Upper lobe of left lung (tissue), 6 donors: Measurements from ENCODE around the gene CACNA1F. TPM values are rescaled to one million over a fixed set of nuclear protein-coding genes. Genes with fewer than 3 reads are reported as not detected.

ENCODE experiments used
- ATAC-seq, 2 donors: fragments of 200-7000 bp; cut with Tn5 transposase; one replicate each; pipeline ENCODE4 v1.9.1; 2022; ENCODE audit warnings: mild to moderate bottlenecking in 2 of 2, moderate library complexity in 2 of 2; ENCODE audit not compliant: low FRiP score in 2 of 2
- DNase-seq, 2 donors: peaks; one replicate each; pipeline ENCODE4 v3.0.0-alpha.2; 2019 to 2020
- H3K27ac ChIP-seq, 4 donors: fragments of 200-600 bp; sonication (generic); one replicate each; pipeline ENCODE4 v1.5.1; 2016 to 2019
- H3K27me3 ChIP-seq, 4 donors: fragments of 200-600 bp; sonication (generic); one replicate each; pipeline ENCODE4 v1.5.1; 2017 to 2019
- H3K36me3 ChIP-seq, 4 donors: fragments of 200-600 bp; sonication (generic); one replicate each; pipeline ENCODE4 v1.5.1; 2016 to 2019
- H3K4me1 ChIP-seq, 4 donors: fragments of 200-600 bp; sonication (generic); one replicate each; pipeline ENCODE4 v1.5.1; 2018 to 2019
- H3K4me3 ChIP-seq, 4 donors: fragments of 200-600 bp; sonication (generic); one replicate each; pipeline ENCODE4 v1.5.1; 2017 to 2019; ENCODE audit warnings: mild to moderate bottlenecking in 2 of 4, moderate library complexity in 1 of 4
- H3K9me3 ChIP-seq, 4 donors: fragments of 200-600 bp; sonication (generic); one replicate each; pipeline ENCODE4 v1.5.1; 2018 to 2019
- EP300 ChIP-seq, 4 donors: sonication (generic); formaldehyde crosslinking; IDR thresholded peaks; one replicate each; pipeline ENCODE4 v1.5.1; 2017; ENCODE audit warnings: antibody characterized with exemption in 4 of 4, control low read depth in 2 of 4
- POLR2A ChIP-seq, 4 donors: fragments of 450-650 bp; IDR thresholded peaks; one replicate each; pipeline ENCODE4 v1.5.1; 2016 to 2017; ENCODE audit warnings: antibody characterized with exemption in 4 of 4, mild to moderate bottlenecking in 2 of 4
- POLR2AphosphoS5 ChIP-seq, 2 donors: sonication (generic); formaldehyde crosslinking; IDR thresholded peaks; one replicate each; pipeline ENCODE4 v1.5.1; 2017; ENCODE audit warnings: antibody characterized with exemption in 2 of 2
- WGBS, 2 donors: methylation state at CpG; one replicate each; pipeline ENCODE4 v1.1.5; 2017 to 2018; 5-methylcytosine and 5-hydroxymethylcytosine counted together
- total RNA-seq, 6 donors: library from RNA; depleted of rRNA in 4 of 6; stranded (reverse); fragments of >200 nt in 4 of 6; gene quantifications; one replicate each; pipeline versions ENCODE4 v1.1.0 to v1.2.1, GENCODE V29; 2016 to 2021
- TF ChIP-seq, protein P1 (sequence below), 6 experiments: fragments of 450-650 bp in 4 of 6; fragments of 200-600 bp in 2 of 6; sonication (generic) in 2 of 6; IDR thresholded peaks; one replicate each; pipeline ENCODE4 v1.5.1; 2016 to 2019; ENCODE audit warnings: antibody characterized with exemption in 6 of 6
- donor health status: DM: no; HTN: no; CAD: no; lungs with moderate emphysema.
- donor health status: DM: no; HTN: yes; CAD: no; lungs with severe emphysema.

Gene CACNA1F
- total RNA-seq, 6 donors from 2014 or later, result 0.46 to 6.3 (median 1.7) TPM

DNA sequence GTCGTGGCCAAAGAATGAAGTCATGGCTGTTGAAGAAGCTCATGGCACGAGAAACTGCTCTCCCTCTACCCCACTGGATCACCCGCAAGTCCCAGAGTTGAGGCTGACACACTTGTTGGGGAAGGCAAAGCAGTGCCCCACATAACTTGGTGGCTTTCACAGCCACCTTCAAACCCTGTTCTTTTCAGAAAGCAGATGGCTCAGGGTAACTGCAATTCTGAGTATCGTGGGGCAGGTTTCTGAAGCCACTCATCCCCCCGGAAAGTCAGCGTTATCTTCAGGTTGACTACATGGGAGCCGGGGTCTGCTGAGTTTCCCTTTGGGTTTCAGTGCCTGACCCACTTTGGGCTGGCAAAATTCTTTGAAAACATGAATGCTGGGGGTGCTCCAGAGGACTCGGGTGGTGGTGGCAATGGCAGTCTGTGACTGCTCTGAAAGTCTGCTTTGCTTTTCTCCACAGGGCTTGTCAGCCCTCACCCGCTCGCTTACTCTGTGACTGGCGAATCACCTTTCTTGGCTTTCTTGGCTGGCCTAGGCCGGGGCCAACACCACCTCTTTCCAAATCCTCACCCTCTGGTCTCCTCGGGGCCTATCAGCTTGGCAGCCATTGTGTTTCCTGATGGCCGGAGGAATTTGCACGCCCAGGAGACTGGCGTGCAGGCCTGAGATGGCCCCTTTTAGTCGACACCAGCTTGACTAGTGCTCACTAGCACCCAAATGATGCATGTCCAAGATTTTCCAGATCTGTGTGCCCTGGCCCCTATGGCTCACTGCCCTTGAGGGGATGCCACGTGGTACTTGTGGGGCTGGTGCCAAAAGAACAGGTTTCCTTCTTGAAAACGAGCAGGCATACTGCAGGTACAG lies 43.8 kb upstream of the CACNA1F start:
- Histone ChIP-seq H3K9me3 (no peaks in the 10 kb centered on the region), H3K27me3 (no peaks in the 10 kb centered on the region), H3K4me1 (peaks cover 3 to 12% (median 7%) of the 10 kb centered on the region in 4 donors), H3K36me3 (no peaks in the 10 kb centered on the region), H3K4me3 (no peak overlapping the region), H3K27ac (no peak overlapping the region)
- ATAC-seq, result no peak
- WGBS, 2 donors, result 67 to 77% methylated on average over 16 to 19 of the region's 19 CpGs
- TF ChIP-seq EP300 (IDR thresholded peaks at IDR 0.05) (no peak), POLR2A (IDR thresholded peaks at IDR 0.05) (no peak), POLR2AphosphoS5 (IDR thresholded peaks at IDR 0.05) (no peak)
- TF ChIP-seq, protein P1, sequence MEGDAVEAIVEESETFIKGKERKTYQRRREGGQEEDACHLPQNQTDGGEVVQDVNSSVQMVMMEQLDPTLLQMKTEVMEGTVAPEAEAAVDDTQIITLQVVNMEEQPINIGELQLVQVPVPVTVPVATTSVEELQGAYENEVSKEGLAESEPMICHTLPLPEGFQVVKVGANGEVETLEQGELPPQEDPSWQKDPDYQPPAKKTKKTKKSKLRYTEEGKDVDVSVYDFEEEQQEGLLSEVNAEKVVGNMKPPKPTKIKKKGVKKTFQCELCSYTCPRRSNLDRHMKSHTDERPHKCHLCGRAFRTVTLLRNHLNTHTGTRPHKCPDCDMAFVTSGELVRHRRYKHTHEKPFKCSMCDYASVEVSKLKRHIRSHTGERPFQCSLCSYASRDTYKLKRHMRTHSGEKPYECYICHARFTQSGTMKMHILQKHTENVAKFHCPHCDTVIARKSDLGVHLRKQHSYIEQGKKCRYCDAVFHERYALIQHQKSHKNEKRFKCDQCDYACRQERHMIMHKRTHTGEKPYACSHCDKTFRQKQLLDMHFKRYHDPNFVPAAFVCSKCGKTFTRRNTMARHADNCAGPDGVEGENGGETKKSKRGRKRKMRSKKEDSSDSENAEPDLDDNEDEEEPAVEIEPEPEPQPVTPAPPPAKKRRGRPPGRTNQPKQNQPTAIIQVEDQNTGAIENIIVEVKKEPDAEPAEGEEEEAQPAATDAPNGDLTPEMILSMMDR (IDR thresholded peaks at IDR 0.05), result no peak
- peak in 1 of 2 donors; percentile 21 for DNase-seq

DNA sequence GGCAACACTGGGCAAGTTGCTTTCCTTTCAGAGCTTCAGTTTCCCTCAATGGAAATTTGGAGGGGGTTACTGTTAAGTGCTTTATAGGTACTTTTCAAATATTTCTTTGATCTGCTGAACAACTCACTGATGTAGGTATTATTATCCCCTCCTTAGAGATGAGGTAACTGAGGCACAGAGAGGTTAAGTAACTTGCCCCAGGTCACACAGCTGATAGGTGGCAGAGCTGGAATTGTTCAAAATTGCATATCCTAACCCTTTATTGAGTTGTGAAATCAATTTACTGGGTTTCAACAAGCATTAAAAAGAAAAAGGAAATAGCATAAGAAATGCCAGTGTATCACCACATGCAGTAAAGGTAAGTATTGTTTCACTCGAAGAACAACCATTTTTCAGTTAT lies 43.1 kb upstream of the CACNA1F start:
- DNase-seq (no peak), ATAC-seq (no peak)
- Histone ChIP-seq H3K4me1 (peaks cover 7 to 19% (median 11%) of the 10 kb centered on the region in 4 donors), H3K27me3 (no peaks in the 10 kb centered on the region), H3K4me3 (no peak overlapping the region), H3K9me3 (no peaks in the 10 kb centered on the region), H3K36me3 (no peaks in the 10 kb centered on the region), H3K27ac (no peak overlapping the region)
- no peak for TF ChIP-seq POLR2A (IDR thresholded peaks at IDR 0.05)
- TF ChIP-seq, protein P1 (IDR thresholded peaks at IDR 0.05), result no peak
- TF ChIP-seq POLR2AphosphoS5 (IDR thresholded peaks at IDR 0.05), result no peak
- WGBS, 2 donors, result 61 to 74% methylated on average over 1 of the region's 1 CpG

DNA sequence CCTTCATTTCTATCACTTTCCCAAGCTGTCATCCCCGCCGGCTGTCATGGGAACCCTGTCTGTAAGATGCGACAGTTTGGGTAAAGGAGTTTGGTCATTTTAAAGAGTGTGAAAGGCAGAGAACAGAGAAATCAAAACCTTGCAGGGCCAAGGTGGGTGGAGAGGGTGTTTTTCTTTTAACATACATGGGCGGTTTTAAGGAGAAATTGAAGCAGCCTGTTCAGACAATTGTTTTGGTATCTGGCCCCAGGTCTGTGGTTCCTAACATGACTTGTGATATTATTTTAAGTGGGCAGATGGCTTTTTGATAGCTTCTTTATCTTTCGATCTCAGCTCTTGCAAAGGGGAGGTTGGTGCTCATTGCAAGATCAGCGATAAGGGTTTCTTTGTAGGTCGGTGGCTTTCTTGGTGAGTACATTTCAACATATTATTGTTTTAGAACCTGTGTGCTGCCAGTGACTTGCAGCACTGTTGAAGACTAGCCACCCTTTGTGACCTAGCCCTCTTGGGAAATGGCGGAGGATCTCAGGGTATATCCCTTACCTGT lies 40.1 kb upstream of the CACNA1F start:
- Histone ChIP-seq H3K27me3 (no peaks in the 10 kb centered on the region), H3K4me3 (no peak overlapping the region), H3K36me3 (no peaks in the 10 kb centered on the region), H3K27ac (no peak overlapping the region), H3K4me1 (peaks cover 7 to 30% (median 20%) of the 10 kb centered on the region in 4 donors), H3K9me3 (peaks cover 0 to 7% (median 0%) of the 10 kb centered on the region in 4 donors)
- no peak for TF ChIP-seq EP300 (IDR thresholded peaks at IDR 0.05)
- no peak for TF ChIP-seq POLR2AphosphoS5 (IDR thresholded peaks at IDR 0.05)
- TF ChIP-seq, protein P1 (IDR thresholded peaks at IDR 0.05), result no peak
- TF ChIP-seq POLR2A (IDR thresholded peaks at IDR 0.05), result no peak
- ATAC-seq, result no peak
- no peak for DNase-seq
- 69 to 81% methylated on average over 5 to 8 of the region's 8 CpGs for WGBS, 2 donors

DNA sequence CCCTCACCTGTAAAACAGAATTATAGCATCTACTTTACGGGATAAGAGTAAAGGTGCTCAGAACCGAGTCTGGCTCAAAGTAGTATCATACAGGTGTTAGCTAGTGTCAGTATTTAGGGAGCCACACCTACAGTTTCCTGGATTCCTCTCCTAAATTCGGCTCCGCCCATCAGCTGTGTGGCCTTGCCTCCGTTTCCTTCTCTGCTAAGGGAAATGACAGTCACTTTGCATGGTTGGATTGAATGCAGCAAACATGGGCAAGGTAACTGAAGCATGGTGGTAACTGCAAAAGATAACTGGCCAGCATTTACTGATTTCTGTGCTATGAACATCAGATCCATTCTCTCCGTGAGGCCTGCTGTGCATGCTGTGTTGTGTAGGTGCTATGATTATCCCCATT lies 39.3 kb upstream of the CACNA1F start:
- Histone ChIP-seq H3K4me3 (no peak overlapping the region), H3K27ac (no peak overlapping the region), H3K36me3 (no peaks in the 10 kb centered on the region), H3K4me1 (peaks cover 7 to 30% (median 20%) of the 10 kb centered on the region in 4 donors), H3K9me3 (peaks cover 0 to 7% (median 0%) of the 10 kb centered on the region in 4 donors), H3K27me3 (no peaks in the 10 kb centered on the region)
- no peak for DNase-seq
- no peak for TF ChIP-seq POLR2A (IDR thresholded peaks at IDR 0.05)
- no peak for TF ChIP-seq EP300 (IDR thresholded peaks at IDR 0.05)
- TF ChIP-seq, protein P1 (IDR thresholded peaks at IDR 0.05), result no peak
- TF ChIP-seq POLR2AphosphoS5 (IDR thresholded peaks at IDR 0.05), result no peak
- 51 to 54% methylated on average over 6 of the region's 6 CpGs for WGBS, 2 donors
- ATAC-seq, result no peak
